NK-92 (cell line): ENCODE results near the gene UNC5C.

Source experiments
- DNase-seq: peaks from one replicate; lab custom pipeline; 2025; ENCODE audit not compliant: unreplicated experiment; lab: John Stamatoyannopoulos, UW

Gene UNC5C

DNA sequence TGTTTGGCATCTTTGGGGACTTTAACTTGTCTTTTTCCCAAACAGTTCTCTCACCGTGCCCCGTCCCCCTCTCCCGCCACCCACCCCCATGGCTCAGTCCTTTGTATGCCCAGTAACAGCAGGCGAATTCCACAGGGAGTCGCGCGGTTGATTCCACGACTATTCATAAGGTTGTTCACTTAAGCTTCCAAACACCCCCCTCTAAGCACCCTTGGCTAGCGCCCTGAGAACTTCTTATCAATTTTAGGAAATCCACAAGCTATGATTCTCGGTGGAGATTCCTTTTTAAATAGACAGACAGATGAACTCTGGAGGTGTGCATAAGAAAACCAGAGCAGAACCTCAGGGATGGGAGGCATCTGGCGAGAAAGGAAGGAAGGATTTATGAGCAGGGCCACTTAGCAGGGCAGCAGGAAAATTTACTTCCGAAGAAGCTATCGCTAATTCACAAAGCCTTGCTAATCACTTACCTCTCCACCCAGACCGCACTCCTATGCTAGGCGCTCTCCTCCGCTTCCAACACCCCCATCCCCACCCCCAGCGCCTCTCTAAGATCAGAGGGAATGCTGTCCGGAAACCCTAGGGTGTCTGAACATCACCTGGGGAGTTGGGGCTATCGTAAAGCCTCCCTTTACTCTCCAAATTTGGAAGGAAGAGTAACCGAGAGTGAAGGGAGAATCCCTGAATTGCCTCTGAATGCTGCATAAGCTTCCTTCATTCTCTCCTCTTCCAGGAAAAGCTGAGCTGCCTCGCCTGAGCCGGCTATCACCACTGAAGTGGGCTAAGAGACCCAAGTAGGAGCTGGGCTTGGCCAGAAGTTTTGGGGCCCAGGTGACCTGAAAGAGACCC is 1.7 kb downstream of the UNC5C start:
- DNase-seq = no peak

DNA sequence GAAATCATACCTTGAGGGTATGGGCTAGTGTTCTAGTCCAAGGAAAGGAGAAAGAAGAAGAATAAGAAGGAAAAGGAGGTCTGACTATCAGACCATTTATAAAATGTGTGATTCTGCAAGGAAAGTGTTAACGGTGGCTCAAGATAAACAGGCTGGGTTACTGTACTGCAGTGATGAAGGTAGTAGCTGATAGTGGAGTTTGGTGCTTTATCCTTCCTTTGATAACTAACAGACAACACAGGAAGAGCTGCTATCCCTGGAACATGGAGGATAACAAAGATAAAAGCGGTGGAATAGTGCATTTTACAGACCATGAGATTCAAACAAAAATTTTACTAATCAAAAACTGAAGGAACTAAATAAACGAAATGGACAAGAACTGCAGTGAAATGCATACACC is 2.6 kb downstream of the UNC5C start:
- DNase-seq = no peak

DNA sequence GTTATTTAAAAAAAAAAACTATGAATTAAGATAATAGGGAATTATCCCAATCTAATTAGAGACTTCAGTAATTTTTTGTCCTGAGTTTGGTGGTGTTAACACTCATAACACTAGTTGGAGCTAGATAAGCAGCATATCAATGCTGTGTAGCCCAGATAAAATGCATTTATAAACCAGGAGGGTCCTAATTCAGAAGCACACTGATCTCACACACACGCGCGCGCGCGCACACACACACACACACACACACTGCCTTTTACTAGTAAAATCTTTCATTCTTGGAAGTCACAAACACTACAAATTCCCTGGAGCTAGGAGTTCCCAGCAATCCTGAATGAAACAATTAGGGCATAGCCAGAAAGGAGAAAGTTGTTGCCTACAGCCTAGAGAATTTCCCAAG is 3.2 kb downstream of the UNC5C start:
- DNase-seq = no peak

DNA sequence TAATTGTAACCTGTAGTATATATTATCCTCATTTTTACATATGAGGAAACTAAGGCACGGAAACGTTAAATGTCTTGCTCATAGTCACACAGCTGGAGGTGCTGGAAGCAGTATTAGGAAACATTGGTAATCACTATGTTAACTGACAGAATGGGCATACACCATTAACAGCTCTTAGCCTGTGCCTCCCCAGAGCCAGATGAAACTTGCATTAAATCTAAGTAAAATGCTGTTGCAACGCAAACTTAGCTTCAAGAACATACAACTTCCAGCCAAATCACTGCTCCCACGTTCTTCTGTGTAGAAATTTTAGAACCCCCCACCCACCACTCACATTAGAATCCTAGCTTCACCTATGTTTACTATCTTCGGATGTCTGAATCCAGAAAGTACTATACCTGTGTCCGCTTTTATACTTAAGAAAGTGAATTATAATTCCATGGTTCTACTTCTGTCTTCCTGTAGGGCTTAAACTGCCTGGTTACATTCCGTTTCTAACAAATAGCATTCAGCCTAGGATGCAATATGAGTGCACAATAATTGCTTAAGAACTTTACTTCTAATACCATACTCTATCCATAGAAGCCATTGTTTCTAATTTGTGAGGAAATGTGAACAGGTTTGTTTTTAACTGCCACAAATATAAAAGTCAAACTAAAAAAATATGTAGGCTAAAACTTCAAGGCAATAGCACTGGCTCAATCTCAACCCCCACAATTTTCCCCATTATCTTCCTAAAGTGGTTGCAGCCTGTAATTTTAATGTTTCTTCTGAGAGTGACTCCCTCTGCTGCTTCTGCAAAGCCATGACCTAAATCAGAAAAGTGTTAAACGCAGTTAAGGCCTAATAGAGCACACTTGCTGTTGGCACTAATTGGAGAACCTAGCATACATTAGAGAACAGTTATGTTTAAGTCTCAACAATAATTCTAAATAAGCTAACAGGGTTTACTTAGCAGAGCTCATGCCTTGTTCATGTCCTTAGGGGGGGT is 4.4 kb downstream of the UNC5C start:
- DNase-seq = no peak

DNA sequence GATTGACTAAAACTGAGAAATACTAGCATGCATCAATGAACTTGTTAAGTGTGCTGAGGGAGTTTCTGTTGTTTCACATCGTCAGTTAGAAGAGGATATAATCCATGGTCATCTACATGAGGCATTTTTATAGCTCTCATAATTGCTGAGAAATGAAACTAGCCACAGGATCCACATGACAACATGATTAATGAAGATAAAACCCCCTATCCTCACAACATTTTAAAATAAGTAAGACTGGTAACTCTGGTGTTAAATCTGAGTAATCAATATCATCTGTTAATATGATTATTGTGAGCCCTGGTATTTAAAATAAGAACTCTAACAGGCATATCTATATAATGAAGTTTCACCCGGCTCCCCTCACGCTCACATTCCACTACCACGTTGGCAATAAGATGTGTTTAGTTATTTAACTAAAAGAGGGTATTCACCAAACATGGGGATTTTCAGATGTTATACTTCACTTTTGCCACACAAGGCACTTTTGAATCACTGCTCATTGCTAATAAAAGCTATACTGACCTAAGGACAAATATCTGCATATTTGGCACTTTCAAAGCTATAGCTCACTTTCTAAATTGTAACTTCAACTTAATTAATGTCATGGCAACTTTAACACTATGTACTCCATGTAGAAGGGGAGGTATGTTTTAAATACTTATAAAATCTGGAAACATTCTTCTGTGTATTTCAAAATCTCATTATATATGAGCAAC is 6.7 kb downstream of the UNC5C start:
- no peak for DNase-seq

DNA sequence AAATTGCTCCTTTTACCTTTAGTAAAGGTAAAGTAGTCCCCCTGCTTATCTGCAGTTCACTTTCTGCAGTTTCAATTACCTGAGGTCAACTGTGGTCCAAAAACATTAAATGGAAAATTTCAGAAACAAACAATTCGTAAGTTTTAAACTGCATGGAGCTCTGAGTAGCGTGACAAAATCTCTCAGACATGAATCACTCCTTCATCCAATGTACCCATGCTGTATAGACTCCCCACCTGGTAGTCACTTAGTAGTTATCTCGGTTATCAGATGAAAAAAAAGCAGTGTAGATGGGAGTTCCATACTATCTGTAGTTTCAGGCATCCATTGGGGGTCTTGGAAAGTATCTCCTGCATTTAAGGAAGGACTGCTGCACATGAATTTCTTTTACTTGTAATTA is 7.7 kb downstream of the UNC5C start:
- DNase-seq = no peak

DNA sequence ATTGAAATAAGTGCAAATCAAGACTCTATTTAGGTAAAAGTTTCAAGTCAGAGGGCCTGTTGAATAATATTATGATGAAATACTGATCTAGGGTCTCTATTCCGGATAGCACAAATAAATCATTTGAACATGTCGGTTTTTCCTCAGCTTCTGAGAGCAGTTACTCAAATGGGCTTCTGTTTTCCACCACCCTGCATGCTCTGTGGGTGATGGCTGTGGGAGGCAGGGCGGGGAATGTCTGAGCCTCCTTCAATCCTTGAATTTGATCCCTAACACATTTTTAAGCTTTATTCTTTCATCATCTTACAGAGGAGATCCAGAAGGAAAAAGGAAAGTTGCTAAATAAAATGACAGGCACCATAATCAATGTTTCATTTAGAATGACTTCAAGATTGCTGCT is 8.5 kb downstream of the UNC5C start:
- no peak for DNase-seq

DNA sequence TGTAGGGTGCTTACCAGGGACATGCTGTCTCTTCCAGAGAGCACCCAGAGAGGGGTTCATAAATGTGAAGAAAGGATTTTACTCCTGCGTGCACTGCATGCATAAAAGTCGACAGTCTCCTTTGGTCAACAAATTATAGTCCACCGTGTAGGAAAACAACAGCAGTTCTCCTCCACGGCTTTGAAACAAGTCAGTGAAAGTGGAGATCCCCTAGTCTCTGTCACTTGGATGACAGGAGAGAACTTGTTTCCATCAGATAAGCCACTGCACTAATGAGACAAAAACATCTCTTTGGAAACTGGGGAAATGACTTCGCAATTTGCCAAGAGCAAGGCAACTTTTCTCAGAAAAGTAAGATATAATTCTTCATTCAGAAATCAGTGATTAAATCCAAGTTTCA is 9.7 kb downstream of the UNC5C start:
- DNase-seq = no peak

DNA sequence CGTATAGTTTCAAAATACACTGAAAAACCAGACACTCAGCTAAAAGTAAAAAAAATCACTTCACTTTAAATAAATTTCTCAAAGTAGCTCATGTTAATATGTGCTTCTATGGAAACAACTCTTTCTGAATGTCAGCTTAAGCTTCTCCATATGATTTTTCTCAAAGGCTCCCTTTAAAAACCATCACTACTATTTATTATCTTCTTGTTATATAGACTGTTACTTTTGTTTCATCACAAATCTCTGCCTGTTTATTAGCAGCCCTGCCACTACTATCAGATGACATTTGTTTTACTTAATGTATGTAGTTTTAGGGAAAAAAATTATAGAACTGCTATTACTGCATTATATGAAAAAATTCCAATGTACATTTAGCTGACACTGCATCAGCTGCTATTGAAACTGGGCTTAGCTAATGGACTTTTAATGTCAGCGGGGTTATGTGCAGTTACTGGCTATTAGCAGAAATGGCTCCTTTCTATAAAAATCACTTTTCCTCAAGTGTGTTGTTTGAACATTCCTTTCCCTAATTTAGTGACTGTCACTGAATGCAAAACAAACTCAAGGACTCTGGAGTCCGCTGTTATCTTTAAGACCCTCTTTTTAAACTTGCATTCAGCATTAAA is 10.8 kb downstream of the UNC5C start:
- DNase-seq = no peak

DNA sequence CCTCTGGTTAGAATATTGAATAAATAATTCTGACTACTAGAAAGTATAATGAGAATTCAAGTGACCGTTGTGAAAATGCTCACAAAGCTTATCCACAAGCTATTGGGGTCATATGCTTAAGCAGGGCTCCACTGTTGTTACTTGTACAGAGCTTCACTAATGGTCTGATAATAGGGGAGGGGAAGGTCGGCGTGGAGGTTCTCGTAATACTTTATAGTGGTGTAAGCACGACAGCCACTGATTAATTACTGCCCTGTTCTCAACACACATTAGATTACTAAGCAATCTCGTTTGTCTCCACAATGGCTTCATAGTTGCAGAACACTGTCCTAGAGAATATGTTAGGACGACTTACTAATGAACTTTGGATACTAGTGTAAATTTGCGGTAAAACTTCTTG is 11.6 kb downstream of the UNC5C start:
- DNase-seq = no peak

DNA sequence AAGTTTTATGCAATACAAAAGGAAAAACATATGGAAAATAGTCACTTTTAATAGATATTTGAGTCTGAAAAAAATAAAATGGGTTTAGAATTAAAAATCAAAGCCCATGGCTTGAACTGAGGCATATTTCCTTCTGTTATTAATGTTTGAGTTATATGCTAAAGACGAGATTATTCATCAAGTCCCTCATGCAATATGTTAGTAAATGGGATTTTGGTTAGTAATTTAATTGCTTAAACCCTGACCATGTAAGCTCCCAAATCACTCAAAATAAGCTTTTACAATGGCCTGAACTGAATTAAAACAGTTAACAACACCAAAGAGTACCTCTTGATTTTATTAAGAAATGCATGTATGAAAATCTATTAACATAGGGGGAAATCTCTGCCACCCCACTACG is 12.1 kb downstream of the UNC5C start:
- no peak for DNase-seq

DNA sequence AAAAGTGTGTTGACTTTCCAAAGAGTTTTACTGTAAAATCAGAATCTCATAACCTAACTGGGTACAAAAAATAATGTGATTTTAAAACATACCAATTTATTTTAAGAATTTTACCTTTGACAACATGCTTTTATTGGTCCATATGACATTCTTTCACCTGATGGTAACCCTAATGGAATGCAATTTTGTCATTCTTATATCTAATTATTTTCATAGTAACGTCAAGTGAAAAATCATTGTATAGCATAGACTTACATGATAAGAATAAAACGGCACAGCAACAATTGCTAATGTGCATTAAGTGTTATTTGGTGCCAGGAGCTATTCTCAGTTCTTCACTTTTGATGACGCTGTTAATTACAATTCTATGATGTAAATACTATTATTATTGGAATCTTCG is 13.6 kb downstream of the UNC5C start:
- DNase-seq = no peak

DNA sequence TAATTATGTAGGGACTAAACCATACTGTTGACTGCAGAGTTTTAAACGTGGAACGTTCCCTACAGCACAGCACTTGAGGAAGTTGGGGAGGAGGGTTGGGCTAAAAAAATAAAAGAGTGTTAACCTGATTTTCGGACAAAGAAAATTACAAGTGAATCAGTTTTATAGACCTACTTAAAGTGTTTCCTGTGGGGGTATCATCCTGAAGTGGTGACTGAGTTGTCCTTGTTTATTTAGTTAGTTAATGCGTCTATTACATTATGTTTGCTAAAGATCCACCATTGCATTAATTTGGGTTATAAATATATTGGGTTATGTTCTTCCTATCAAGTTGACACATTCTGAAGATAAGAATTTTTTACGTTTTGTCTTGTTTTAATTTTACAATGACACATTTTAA is 14.7 kb downstream of the UNC5C start:
- DNase-seq = no peak

DNA sequence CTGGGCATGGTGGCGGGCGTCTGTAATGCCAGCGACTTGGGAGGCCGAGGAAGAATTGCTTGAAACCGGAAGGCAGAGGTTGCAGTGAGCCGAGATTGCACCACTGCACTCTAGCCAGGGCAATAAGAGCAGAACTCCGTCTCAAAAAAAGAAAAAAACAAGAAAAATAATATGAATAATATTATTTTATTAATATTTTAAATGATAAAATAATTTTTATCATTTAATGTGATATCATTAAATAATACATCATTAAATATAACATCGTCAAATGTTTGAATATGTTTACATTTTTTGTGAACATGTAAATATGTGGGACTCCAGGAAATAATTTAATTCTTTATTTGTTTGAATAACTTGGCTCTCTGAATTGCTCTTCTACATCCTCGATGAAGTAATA is 15.5 kb downstream of the UNC5C start:
- DNase-seq = no peak

DNA sequence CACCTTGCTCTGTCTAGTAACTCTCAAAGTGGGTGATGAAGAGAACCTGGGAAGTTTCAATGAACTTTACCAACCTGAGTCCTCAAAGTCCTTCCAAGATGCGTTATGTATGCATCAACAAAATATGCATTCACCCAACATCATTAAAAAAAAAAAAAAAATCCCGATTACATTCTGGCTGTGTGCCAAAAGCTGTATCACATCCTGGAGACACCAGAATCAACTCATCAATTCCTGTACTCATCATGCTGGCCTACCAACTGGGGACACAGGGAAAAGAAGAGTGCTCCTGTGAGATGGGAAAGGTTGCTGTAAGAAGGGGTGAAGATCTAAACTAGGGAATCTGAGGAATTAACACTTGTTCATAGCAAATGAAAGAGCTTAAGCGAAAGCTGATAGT is 16.5 kb downstream of the UNC5C start:
- DNase-seq = no peak

DNA sequence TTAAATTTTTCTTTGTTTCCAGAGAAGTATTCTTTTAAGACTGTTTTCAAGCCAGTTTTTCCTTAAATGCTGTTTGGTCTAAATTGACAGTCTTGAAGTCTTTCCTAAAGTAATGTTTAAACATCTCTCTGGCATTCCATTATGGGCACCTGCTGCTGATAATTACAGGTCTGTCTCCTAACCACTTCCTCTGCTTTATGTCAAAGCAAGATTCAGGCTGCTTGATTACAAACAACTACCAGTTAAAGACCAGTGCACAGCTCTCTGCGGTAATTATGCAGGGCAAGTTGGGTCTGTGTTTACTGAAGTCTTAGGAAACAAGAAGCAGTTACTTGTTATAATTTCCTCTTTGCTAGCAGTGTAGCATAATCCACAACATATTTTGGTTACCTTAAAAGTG is 17.6 kb downstream of the UNC5C start:
- no peak for DNase-seq

DNA sequence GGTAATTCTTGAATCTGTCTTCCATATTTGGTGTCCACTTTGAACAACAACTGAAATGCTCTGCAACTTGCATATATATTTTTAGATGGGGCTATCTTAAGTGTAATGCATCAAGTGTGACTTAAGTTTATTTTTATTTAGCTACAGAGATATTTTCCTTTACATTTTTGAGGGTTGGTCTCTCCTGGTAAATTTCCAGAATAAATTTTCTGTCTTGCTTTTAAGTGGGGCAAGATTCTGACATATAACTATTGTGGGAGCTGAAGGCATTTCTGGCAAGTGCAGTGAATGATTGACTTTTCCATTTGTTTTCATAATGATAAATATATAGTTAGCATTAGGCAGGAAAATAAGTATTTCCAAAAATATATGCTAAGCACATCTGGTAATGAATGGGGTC is 18.8 kb downstream of the UNC5C start:
- DNase-seq = no peak

DNA sequence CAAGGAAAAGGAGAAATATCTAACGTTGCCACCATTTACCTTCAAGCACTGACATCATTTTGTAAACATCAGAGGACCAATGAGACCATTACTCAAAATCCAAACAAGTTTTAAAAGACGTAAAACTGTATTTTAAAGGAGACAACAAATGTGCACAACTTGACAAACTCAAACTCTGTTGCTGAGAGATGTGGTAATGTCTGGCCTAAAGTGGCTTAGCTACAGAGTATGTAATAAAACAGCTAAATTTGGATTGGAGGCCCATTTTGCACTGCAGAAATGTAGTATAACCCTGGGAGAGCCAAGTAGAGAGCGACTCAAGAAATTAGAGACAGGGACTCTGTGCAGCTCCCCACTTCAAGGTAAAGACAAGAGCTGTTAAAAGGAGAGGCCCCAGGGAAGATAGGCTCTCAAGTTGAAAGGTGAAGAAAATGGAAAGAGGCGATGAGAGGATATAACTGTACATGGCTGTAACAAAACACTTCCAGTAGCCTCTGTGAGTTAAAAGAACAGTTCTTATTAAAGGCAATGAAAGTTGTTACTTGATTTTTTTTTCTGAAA is 20.3 kb downstream of the UNC5C start:
- no peak for DNase-seq

DNA sequence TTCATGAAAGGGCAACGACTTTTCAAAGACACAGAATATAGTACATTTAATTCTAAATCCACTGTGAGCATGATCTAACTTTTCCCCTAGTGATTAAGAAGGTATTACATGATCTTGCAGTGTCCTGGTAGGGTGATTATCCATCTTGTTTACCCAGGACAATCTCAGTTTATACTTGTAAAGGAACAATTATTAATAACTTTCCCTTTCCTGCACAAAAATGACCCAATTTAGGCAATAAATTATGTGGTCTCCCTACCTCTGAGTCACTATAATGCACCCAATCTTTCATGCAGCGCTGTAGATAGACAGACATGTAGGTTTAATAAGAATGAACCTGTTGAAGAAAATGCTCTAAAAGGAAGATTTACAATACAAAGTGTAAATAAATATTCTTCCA is 22.7 kb downstream of the UNC5C start:
- DNase-seq = no peak

DNA sequence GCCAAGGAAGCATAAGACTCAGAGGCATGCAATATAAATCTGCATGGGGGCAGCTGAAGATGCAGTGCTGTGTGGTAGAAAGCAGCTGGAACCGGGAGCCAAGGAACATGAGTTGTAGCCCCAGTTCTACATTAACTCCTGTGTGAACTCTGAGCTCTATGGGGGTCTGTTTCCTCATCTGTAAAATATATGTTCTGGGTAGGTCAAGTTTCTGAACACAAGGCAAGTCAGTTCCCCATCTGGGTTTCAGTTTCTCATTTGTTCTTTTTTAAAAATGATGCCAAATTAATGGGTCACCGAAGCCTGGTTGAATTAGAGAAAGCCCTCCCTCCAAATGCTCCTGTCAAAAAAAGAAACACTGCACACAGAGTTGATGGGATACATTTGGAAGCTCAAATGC is 24.0 kb downstream of the UNC5C start:
- no peak for DNase-seq

DNA sequence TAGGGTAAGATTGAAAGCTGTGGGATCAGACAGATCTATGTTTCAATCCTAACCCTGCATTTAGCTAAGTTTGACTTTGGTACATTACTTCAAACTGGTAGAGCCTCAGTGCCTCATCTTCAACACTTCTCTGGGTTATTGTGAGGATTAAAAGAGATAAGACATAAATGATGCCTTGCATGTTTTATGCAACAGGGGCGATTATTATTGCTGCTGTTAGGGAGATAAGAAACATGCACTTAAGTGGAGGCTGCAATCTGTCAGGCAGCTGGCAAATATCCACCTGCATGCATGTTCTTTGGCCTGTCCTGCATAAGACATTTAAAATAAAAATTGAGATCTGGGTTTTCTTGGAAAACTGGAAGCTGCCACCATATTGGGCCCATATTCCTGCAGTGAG is 24.6 kb downstream of the UNC5C start:
- no peak for DNase-seq
